Activated CD4-positive, alpha-beta T cell treated with anti-CD3 and anti-CD28 coated beads, Interleukin-2, Interleukin-4, amounts not matched to agents 100 ng/mL and 50 ng/mL, durations not matched to agents 16 hours and 8 hours (primary cell): ENCODE results near the gene ABTB2.
"Not testable (repeated sequence)": the region's sequence is repeated elsewhere in the genome, so short reads cannot be mapped to it uniquely, and the experiment has no call there.

ENCODE experiments used
- DNase-seq: peaks from one replicate; pipeline ENCODE4 v3.0.0-alpha.2; 2020; ENCODE audit warnings: low spot score

ABTB2 gene

DNA sequence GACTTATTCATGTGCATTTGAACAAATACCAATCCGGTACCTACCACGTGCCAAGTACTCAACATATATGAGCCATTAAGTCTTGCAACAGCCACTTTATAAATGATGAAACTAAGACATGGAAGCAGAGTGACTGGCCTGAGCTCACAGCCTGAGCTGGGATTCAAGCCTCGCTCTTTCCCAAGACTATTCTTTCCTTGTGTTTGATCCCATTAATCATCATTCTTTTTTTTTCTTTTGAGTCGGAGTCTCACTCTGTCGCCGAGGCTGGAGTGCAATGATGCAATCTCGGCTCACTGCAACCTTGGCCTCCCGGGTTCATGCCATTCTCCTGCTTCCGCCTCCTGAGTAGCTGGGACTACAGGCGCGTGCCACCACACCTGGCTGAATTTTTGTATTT, 119.3 kb downstream of the ABTB2 start:
- no peak for DNase-seq

DNA sequence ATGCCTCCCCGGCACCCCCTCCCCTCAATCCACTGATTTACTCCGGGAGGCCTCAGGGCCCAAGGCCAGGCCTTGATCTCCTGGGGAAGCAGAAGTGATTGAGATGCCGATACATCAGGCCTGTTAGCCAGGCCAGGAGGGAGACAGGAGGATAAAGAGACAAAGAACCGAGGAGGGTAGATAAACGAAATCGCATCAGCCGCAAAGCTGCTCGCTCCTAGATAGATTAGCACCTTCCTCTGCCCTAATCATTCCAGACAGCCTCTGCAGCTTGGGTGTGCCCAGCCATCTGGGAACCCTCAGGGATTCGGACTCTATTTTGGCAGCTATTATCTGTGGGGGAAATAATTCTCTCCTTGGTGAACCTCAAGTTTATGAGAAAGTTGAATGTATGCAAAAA, 121.2 kb downstream of the ABTB2 start:
- DNase-seq, result no peak

DNA sequence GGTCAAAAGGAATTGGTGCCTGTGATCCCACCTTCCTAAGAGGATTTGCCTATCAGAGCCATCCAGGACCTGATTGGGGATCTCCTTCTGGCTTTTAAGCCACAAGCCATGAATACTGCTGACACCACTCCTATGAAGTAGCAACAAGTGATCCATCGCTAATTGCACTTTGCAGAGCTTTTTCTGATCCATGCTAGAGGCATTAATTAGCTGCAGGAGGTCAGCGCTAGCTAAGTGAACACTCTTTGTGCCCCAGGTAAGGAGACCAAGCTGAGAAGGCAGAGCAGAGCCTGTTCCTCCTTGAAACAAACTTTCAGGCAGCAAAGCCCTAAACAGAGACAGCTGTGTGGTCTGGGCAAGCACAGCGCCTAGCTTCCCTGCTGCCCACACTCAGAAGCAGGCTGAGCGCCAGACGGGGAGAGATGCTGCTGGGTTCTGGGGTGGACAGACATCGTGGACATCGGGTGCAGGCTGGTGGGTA, 122.2 kb downstream of the ABTB2 start:
- DNase-seq, result no peak

DNA sequence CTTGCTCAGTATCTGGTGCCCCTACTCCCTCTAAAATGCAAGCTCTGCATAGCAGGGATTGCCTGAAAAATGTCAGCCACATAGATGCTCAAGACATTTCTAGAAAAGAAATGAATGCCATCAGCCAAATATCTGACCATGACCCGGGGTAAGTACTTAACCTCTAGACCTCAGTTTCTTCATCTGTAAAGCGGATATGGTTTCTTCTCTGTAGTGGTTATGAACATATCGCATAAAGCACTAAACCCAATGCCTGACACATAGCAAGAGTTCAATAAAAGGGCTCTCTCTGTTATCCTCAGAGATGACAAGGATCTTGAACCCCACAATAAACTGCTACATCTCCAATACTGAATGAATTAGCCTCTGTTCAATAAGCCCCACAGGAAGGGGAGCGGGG, 122.6 kb downstream of the ABTB2 start:
- peak; percentile 75 for DNase-seq

GRCh38 chr11:34234086-34234740, 123.6 kb downstream of the ABTB2 start:
- DNase-seq, result peak; percentile 74

- DNase-seq, result no peak
Measured at GRCh38 chr11:34233215-34233614, 124.6 kb downstream of the ABTB2 start.

DNA sequence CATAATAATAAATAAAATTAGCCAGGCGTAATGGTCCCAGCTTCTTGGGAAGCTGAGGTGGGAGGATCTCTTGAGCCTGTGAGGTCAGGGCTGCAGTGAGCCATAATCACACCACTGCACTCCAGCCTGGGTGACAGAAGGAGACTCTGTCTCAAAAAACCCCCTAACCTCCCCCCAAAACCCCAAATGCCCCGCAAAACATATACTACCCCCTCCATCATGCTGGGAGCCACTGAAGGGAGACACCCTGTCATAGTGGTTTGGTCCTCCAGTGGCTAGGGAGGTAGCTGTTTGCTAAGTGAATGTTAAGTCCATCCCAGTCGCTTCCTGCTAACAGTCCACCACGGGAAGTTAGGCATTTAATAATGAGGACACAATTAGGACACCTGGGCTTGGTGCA, 125.0 kb downstream of the ABTB2 start:
- no peak for DNase-seq

DNA sequence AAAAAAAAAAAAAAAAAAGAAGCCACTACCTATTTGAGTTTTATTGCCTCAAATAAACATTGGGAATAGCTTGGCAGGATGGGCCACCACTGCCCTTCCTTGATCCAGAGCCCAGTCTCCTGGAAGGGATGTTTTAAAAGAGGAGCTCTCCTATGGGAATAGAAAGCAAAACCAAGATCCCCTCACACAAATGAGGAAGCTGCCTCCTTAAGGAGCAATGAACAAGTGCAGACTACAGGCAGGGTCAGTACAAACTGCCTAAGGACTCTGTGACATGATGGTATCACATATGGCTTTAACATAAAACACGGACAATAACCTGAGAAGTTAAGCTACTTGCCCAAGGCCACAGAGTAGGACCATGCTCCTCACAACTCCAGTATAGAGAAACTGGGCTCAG, 131.6 kb downstream of the ABTB2 start:
- DNase-seq, result no peak

GRCh38 chr11:34225091-34225490, 132.7 kb downstream of the ABTB2 start:
- no peak for DNase-seq

DNA sequence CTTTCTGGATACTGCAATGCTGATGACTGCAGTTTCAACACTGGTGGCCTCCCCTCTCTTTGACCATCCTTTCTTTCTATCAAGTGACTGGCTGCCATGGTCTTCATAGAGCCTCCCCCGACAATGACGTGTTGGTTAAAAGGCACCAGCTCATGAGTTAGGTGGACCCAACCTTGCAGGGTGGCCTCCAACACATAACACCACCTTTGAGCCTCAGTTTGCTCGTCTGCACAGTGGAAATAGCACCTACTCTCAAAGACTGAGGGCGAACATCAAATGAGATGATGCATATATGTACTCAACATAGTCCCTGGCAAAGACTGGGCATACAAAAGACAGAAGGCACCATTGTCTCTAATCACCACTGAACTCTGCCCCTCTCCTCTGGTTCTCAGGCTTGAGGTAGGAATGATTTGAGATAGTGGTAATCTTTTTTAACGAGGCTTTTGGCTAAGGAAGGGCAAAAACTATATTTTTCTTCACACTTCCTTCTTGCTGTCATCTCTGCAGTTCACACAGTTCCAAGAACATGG, 133.3 kb downstream of the ABTB2 start:
- no peak for DNase-seq

DNA sequence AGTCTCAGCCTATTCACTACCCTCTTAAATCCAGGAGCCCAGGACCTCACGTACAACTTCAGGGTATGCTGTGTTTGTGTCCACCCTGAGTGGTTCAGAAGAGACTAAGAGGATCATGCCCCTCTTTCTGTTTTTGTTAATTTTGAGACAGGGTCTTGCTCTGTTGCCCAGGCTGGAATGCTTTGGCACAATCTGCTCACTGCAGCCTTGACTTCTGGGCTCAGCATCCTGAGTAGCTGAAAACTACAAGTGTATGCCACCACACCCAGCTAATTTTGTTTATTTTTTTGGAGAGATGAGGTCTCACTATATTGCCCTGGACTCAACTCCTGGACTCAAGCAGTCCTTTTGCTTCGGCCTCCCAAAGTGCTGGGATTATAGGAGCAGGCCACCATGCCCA, 133.9 kb downstream of the ABTB2 start:
- DNase-seq, result no peak

GRCh38 chr11:34223021-34223813, 134.6 kb downstream of the ABTB2 start:
- no peak for DNase-seq

GRCh38 chr11:34222030-34222429, 135.8 kb downstream of the ABTB2 start:
- DNase-seq, result no peak

- no peak for DNase-seq
Measured at GRCh38 chr11:34219941-34220370, 137.9 kb downstream of the ABTB2 start.

- no peak for DNase-seq
Measured at GRCh38 chr11:34219279-34219678, 138.5 kb downstream of the ABTB2 start.

DNA sequence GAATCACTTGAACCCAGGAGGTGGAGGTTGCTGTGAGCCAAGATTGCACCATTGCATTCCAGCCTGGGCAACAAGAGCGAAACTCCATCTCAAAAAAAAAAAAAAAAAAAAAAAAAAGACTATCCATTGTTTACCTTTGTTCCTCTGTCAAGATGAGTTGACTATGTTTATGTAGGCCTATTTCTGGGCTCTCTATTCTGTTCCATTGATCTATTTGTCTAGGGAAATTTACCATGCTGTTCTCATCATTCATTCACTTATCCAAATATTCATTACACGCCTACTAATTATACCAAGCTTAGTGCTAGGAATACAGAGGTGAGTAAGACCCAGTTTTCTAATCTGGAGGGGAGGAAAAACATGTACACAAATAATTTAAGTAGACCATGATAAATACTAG, 139.1 kb downstream of the ABTB2 start:
- DNase-seq, result not testable (repeated sequence)

- no peak for DNase-seq
Measured at GRCh38 chr11:34218067-34218466, 139.7 kb downstream of the ABTB2 start.

GRCh38 chr11:34216706-34217105, 141.1 kb downstream of the ABTB2 start:
- no peak for DNase-seq

DNA sequence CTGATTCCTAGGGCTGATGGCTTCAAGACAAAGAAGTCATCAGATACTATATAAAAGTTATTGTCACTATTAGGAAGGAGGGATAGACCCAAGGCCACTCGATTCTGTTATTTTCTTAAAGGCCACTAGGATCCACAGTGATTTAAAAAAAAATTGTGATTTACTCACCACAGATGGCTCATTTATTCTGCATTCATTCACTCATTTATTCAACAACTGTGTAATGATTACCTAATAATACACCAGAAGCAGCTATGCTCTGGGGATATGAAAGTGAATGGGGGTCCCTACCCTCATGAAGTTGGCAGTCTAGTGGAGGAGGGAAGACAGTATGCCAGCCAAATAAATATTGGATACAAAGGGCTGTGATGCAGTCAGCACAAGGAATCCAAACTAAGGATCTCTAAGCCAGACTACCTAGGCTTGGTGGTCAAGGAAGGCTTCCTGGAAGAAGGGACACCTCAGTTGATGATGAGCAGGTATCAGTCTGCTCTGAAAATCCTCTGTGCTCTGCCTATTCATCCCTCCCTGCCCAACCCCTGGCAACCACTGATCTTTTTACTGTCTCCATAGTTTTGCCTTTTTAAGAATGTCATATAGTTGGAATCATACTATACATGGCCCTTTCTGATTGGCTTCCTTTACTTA, 141.9 kb downstream of the ABTB2 start:
- no peak for DNase-seq

DNA sequence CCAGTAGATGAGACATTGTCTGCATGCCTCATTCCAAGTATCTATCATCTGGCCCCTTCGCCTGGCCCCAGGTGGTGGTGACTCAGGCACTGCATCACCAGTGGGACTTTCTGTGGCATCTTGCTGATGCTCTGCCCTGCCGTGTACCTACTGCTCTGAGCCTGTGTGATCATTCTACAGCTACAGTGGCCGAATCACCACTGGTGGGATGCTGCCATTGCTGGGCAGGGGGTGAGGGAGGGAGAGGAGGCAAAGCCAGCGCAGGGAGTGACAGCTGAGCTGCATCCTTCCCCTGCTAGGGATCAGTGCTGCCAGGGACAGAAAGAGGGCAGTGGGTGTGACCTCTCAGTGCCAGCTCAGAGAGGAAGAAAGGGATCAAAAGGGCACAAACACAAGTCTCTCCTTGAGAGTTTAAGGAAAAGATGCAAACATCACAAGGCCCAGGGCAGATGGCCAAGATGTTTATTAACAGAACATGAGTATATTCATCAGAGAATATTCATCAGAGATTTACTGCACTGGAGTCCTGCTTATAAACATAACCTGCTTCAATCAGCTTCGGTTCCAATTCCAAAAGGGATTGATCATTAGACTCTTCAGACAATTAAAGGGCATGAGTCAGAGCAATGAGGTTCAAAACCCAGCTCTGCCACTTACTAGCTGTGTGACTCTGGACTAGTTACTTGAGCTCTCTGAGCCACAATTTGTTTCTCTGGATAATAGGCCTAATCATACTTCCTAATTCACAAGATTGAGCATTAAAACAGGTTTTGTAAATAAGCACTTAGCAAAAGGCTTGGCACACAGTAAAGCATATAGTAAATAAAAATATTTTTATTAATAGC, 142.6 kb downstream of the ABTB2 start:
- DNase-seq, result peak; percentile 49

DNA sequence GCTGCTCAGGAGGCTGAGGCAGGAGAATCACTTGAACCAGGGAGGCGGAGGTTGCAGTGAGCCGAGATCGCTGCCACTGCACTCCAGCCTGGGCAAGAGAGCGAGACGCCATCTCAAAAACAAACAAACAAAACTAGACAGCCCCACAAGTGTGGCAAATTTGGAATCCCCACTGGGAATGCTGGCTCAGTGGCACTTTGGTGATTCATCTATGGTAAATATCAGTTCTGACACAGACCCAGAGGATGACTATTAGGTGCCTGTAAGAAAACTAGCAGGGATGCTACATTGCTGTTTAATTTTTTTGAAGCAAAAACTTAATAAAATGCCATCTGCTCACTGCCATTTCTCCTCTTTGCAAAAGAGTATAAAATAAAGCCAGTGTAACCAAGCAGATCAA, 144.4 kb downstream of the ABTB2 start:
- no peak for DNase-seq

- DNase-seq, result no peak
Measured at GRCh38 chr11:34212566-34212965, 145.2 kb downstream of the ABTB2 start.
